Vagina (tissue), 2 donors: ENCODE data around the gene ANGEL1. TPM values are rescaled to one million over a fixed set of nuclear protein-coding genes. Genes with fewer than 3 reads are reported as not detected.

ENCODE experiments used
- DNase-seq, 2 donors: peaks; one replicate each; pipeline ENCODE4 v3.0.0-alpha.2; 2017; ENCODE audit errors: extremely low spot score in 2 of 2
- H3K27ac ChIP-seq: fragments of 200-600 bp; sonication (generic); one replicate; pipeline ENCODE4 v1.5.1; 2019
- H3K27me3 ChIP-seq: fragments of 200-600 bp; sonication (generic); one replicate; pipeline ENCODE4 v1.5.1; 2019
- H3K36me3 ChIP-seq, 2 donors: fragments of 200-600 bp; sonication (generic); one replicate each; pipeline ENCODE4 v1.5.1; 2017 to 2019
- H3K4me1 ChIP-seq: fragments of 200-600 bp; sonication (generic); one replicate; pipeline ENCODE4 v1.5.1; 2019
- H3K4me3 ChIP-seq, 2 donors: fragments of 200-600 bp; sonication (generic); 1 replicate in 1 of 2; 2 replicates in 1 of 2; pipeline ENCODE4 v1.5.1; 2016 to 2019
- H3K9me3 ChIP-seq: fragments of 200-600 bp; sonication (generic); one replicate; pipeline ENCODE4 v1.5.1; 2019
- CTCF ChIP-seq, 3 experiments: fragments of 450-650 bp in 2 of 3; fragments of 200-600 bp in 1 of 3; sonication (generic) in 1 of 3; IDR thresholded peaks; one replicate each; pipeline ENCODE4 v1.5.1; 2017 to 2019; ENCODE audit warnings: antibody characterized with exemption in 3 of 3, mild to moderate bottlenecking in 2 of 3, moderate library complexity in 2 of 3
- POLR2A ChIP-seq, 2 donors: fragments of 450-650 bp; IDR thresholded peaks; one replicate each; pipeline ENCODE4 v1.6.1; 2017; ENCODE audit warnings: antibody characterized with exemption in 2 of 2, mild to moderate bottlenecking in 2 of 2, moderate library complexity in 2 of 2
- POLR2AphosphoS5 ChIP-seq, 2 donors: sonication (generic); formaldehyde crosslinking; IDR thresholded peaks; one replicate each; pipeline ENCODE4 v1.9.0; 2017; ENCODE audit warnings: antibody characterized with exemption in 2 of 2, mild to moderate bottlenecking in 2 of 2, low read depth in 1 of 2; ENCODE audit not compliant: insufficient read depth in 1 of 2
- intact Hi-C: fragments of 100-400 bp; cut with DNase I; formaldehyde crosslinking; loops from one replicate; pipeline ENCODE4 v1.15.1; 2023
- total RNA-seq: library from RNA; depleted of rRNA; stranded (reverse); fragments of >200 nt; gene quantifications from one replicate; pipeline ENCODE4 v1.2.3, GENCODE V29; 2016

The ANGEL1 gene
- total RNA-seq, 1 donor from 2014 or later = 13.0 TPM

DNA sequence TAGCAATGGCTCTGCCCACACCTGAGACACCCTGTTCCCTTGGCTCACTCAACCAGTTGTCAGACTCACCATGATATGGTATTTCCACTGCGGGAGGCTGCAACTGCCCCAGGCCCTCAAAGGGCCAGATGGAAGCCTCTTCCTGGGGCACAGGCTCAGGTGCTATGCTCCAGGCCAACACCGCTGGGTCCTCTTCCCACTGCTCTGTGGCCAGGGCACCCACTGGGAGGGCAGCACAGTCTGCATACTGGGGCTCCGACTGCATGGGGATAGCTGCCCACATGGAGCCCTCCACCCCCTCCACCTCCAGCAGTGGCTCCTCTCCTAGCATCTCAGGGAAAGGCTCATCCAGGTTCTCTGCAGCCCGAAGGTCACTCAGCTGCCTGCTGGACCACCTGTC, 3.7 kb downstream of the ANGEL1 start:
- H3K9me3 ChIP-seq = no peaks in the 10 kb centered on the region
- H3K4me3 ChIP-seq = no peak overlapping the region
- H3K27me3 ChIP-seq = no peaks in the 10 kb centered on the region
- TF ChIP-seq CTCF (IDR thresholded peaks at IDR 0.05) = no peak
- no peak for TF ChIP-seq POLR2A (IDR thresholded peaks at IDR 0.05)
- no peak for TF ChIP-seq POLR2AphosphoS5 (IDR thresholded peaks at IDR 0.05; ENCODE audit: insufficient read depth in 1 of 2, low read depth in 1 of 2)
- intact Hi-C loops = no loop called here
- no peak overlapping the region for H3K27ac ChIP-seq
- H3K36me3 ChIP-seq = peaks cover 0 to 12% of the 10 kb centered on the region in 2 donors
- peaks cover 8% of the 10 kb centered on the region for H3K4me1 ChIP-seq
- DNase-seq = no peak

GRCh38 chr14:76808011-76808410, 4.7 kb downstream of the ANGEL1 start:
- no peak for DNase-seq
- H3K4me3 ChIP-seq = no peak overlapping the region
- peaks cover 8% of the 10 kb centered on the region for H3K4me1 ChIP-seq
- no peaks in the 10 kb centered on the region for H3K27me3 ChIP-seq
- intact Hi-C loops = no loop called here
- H3K36me3 ChIP-seq = peaks cover 0 to 19% of the 10 kb centered on the region in 2 donors
- H3K9me3 ChIP-seq = no peaks in the 10 kb centered on the region
- no peak for TF ChIP-seq POLR2AphosphoS5 (IDR thresholded peaks at IDR 0.05; ENCODE audit: insufficient read depth in 1 of 2, low read depth in 1 of 2)
- no peak overlapping the region for H3K27ac ChIP-seq

DNA sequence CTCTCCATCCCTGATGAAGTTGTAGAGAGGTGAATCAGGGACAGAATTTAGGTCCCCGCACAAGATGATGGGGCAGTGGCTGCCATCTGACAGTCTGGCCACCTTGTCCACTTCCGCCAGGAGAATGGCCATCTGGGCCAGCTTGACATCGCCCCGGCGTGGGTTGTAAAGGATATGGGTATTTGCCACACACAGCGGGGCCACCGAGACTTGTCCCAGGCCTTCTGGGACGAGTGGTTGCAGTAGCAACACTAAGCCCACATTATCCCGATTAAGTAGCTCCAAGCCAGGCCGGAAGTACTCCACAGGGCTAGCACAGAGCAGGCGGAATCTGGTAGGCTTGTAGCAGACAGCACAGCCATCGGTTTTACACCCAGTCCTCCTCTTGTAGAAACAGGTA, 6.2 kb downstream of the ANGEL1 start:
- no peaks in the 10 kb centered on the region for H3K4me1 ChIP-seq
- intact Hi-C loops = no loop called here
- H3K9me3 ChIP-seq = no peaks in the 10 kb centered on the region
- H3K4me3 ChIP-seq = no peak overlapping the region
- peaks cover 0 to 31% of the 10 kb centered on the region in 2 donors for H3K36me3 ChIP-seq
- no peak overlapping the region for H3K27ac ChIP-seq
- TF ChIP-seq CTCF (IDR thresholded peaks at IDR 0.05) (no peak), POLR2A (IDR thresholded peaks at IDR 0.05) (no peak), POLR2AphosphoS5 (IDR thresholded peaks at IDR 0.05; ENCODE audit: insufficient read depth in 1 of 2, low read depth in 1 of 2) (no peak)
- no peaks in the 10 kb centered on the region for H3K27me3 ChIP-seq
- no peak for DNase-seq

DNA sequence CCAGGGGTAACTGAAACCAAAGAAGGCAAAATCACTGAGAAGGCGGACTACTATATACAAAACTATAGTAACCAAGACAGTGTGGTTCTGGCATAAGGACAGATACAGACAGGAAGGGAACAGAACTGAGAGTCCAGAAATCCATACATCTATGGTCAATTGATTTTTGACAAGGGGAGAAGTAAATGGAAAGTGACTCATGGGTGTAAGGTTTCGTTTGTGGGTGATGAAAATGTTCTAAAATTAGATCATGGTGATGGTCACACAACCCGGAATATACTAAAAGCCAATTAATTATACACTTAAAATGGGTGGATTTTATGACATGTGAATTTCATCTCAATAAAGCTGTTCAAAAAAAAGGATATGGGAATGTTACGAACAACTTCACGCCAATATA, 18.7 kb downstream of the ANGEL1 start:
- H3K4me3 ChIP-seq = no peak overlapping the region
- no peaks in the 10 kb centered on the region for H3K27me3 ChIP-seq
- DNase-seq = no peak
- no peak overlapping the region for H3K27ac ChIP-seq
- intact Hi-C loops = no loop called here
- H3K36me3 ChIP-seq = peaks cover 0 to 37% of the 10 kb centered on the region in 2 donors
- TF ChIP-seq POLR2A (IDR thresholded peaks at IDR 0.05) (no peak), CTCF (IDR thresholded peaks at IDR 0.05) (no peak), POLR2AphosphoS5 (IDR thresholded peaks at IDR 0.05; ENCODE audit: insufficient read depth in 1 of 2, low read depth in 1 of 2) (no peak)
- no peaks in the 10 kb centered on the region for H3K9me3 ChIP-seq
- H3K4me1 ChIP-seq = no peaks in the 10 kb centered on the region

DNA sequence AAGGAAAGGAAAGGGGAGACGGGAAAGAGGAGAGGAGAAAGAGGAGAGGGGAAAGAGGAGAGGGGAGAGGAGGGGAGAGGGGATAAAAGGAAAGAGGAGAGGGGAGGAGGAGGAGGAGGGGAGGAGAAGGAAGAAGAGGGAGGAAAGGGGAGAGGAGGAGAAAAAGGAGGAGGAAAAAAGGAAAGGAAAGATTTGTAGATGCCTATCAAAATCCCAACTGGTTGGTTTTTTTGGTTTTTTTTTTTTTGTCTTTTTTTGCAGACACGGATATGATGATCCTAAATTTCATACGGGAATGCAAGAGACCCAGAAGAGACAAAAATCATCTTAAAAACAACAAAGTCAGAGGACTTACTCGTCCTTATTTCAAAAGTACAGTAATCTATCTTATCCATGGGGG, 19.4 kb downstream of the ANGEL1 start:
- intact Hi-C loops = no loop called here
- TF ChIP-seq POLR2AphosphoS5 (IDR thresholded peaks at IDR 0.05; ENCODE audit: insufficient read depth in 1 of 2, low read depth in 1 of 2) (no peak), POLR2A (IDR thresholded peaks at IDR 0.05) (no peak), CTCF (IDR thresholded peaks at IDR 0.05) (no peak)

More for the DNA sequence above, 19.4 kb downstream of the ANGEL1 start:
- no peaks in the 10 kb centered on the region for H3K9me3 ChIP-seq
- H3K36me3 ChIP-seq = peaks cover 0 to 33% of the 10 kb centered on the region in 2 donors
- H3K27me3 ChIP-seq = no peaks in the 10 kb centered on the region
- H3K4me3 ChIP-seq = no peak overlapping the region
- no peak for DNase-seq
- H3K27ac ChIP-seq = no peak overlapping the region
- no peaks in the 10 kb centered on the region for H3K4me1 ChIP-seq
